HepG2 (cell line): Measurements from ENCODE around the gene APBB1. TPM values are rescaled to one million over a fixed set of nuclear protein-coding genes. Genes with fewer than 3 reads are reported as not detected.

Source experiments
- ATAC-seq: fragments of 200-7000 bp; cut with Tn5 transposase; 3 replicates; pipeline ENCODE4 v1.9.1; 2020; ENCODE audit warnings: mild to moderate bottlenecking, moderate library complexity
- BruUV-seq: library from RNA; stranded (reverse); fragments of 400-500 nt; replicated peaks from 2 replicates; lab custom pipeline; 2021; lab: Mats Ljungman, UMichigan
- CTCF ChIA-PET: fragments of 300-600 bp; formaldehyde crosslinking; extraction: SDS; loops from one replicate; lab custom pipeline; 2021; ENCODE audit warnings: low total read pairs, inconsistent platforms, low intra/inter-chr PET ratio; lab: Yijun Ruan, JAX
- POLR2A ChIA-PET: fragments of 350-600 bp; sonication (Branson Sonifier 250); formaldehyde crosslinking; loops from one replicate; lab custom pipeline; 2020; ENCODE audit warnings: antibody characterized with exemption, inconsistent platforms; lab: Yijun Ruan, JAX
- DNase-seq: peaks from one replicate; pipeline ENCODE4 v3.0.0-alpha.2; 2015; ENCODE audit warnings: low spot score
- FAIRE-seq: peaks from 3 replicates; lab custom pipeline; 2011; peaks lifted over from hg19 to GRCh38; lab: Jason Lieb, UNC
- H2AFZ ChIP-seq: one replicate; pipeline ENCODE4 v1.6.1; 2011; ENCODE audit warnings: low read length, inconsistent platforms
- H3K27ac ChIP-seq: fragments of 300-600 bp; 3 replicates; pipeline ENCODE4 v1.8.0; 2011; ENCODE audit warnings: mixed run types, mild to moderate bottlenecking, mixed read lengths, low read length, inconsistent platforms; ENCODE audit not compliant: insufficient read depth; ENCODE audit errors: extremely low read length
- H3K27me3 ChIP-seq, 2 experiments: fragments of 200-600 bp in 1 of 2; 2 replicates in 1 of 2; 3 replicates in 1 of 2; pipeline versions ENCODE4 v1.6.0 to v1.8.0; 2011; ENCODE audit warnings: low read length in 2 of 2, mild to moderate bottlenecking in 2 of 2, moderate library complexity in 2 of 2, inconsistent platforms in 1 of 2; ENCODE audit not compliant: insufficient read depth in 2 of 2, control insufficient read depth in 1 of 2
- H3K36me3 ChIP-seq, 2 experiments: fragments of 200-600 bp in 1 of 2; replicated peaks in 1 of 2; 2 replicates in 1 of 2; 3 replicates in 1 of 2; pipeline versions ENCODE4 v1.5.1 to v1.8.0; 2011; ENCODE audit warnings: low read length in 2 of 2, inconsistent platforms in 1 of 2; ENCODE audit not compliant: insufficient read depth in 2 of 2, control insufficient read depth in 1 of 2
- H3K4me1 ChIP-seq: 2 replicates; pipeline ENCODE4 v1.5.1; 2012; ENCODE audit warnings: low read length, inconsistent platforms; ENCODE audit not compliant: insufficient read depth
- H3K4me2 ChIP-seq: 2 replicates; pipeline ENCODE4 v1.6.0; 2011; ENCODE audit warnings: low read depth, low read length, inconsistent platforms
- H3K4me3 ChIP-seq, 3 experiments: fragments of 200-600 bp in 1 of 3; sonication (generic), shearing (Covaris generic) in 1 of 3; replicated peaks in 1 of 3; 2 replicates each; pipeline ENCODE4 v1.5.1; 2011 to 2016; ENCODE audit warnings: low read length in 3 of 3, inconsistent platforms in 2 of 3, low read depth in 2 of 3, mild to moderate bottlenecking in 2 of 3, control low read depth in 1 of 3, mixed read lengths in 1 of 3; ENCODE audit not compliant: insufficient read depth in 1 of 3
- H3K79me2 ChIP-seq: one replicate; pipeline ENCODE4 v1.6.1; 2011; ENCODE audit warnings: low read length, inconsistent platforms; ENCODE audit not compliant: insufficient read depth
- H3K9ac ChIP-seq: 2 replicates; pipeline ENCODE4 v1.6.0; 2011; ENCODE audit warnings: mild to moderate bottlenecking, low read depth, low read length, inconsistent platforms; ENCODE audit not compliant: insufficient read depth
- H3K9me3 ChIP-seq: 2 replicates; pipeline ENCODE4 v1.5.1; 2012; ENCODE audit warnings: mild to moderate bottlenecking, low read length
- H4K20me1 ChIP-seq: 2 replicates; pipeline ENCODE4 v1.6.0; 2011; ENCODE audit warnings: inconsistent platforms, mild to moderate bottlenecking, low read length, moderate library complexity; ENCODE audit not compliant: insufficient read depth
- CTCF ChIP-seq: sonication (generic); formaldehyde crosslinking; IDR thresholded peaks from 2 replicates; pipeline ENCODE4 v1.5.0; 2020; ENCODE audit warnings: mild to moderate bottlenecking, missing genetic modification reagents, moderate library complexity
- RXRA ChIP-seq: sonication (generic); formaldehyde crosslinking; IDR thresholded peaks from 2 replicates; pipeline ENCODE4 v1.5.1; 2020; ENCODE audit warnings: missing genetic modification reagents
- SMC3 ChIP-seq: IDR thresholded peaks from 2 replicates; pipeline ENCODE4 v1.6.1; 2011; ENCODE audit warnings: low read length, improper control_type of control experiment
- STAG1 ChIP-seq: sonication (generic); formaldehyde crosslinking; IDR thresholded peaks from 2 replicates; pipeline ENCODE4 v1.4.0; 2020; ENCODE audit warnings: missing genetic modification reagents
- TRIM24 ChIP-seq: sonication (generic); formaldehyde crosslinking; IDR thresholded peaks from 2 replicates; pipeline ENCODE4 v1.8.0; 2022; ENCODE audit warnings: mild to moderate bottlenecking, missing genetic modification reagents
- ZNF616 ChIP-seq: sonication (generic); formaldehyde crosslinking; IDR thresholded peaks from 2 replicates; pipeline ENCODE4 v1.5.0; 2020; ENCODE audit warnings: low read depth, mild to moderate bottlenecking, missing genetic modification reagents
- ZNF790 ChIP-seq: sonication (generic); formaldehyde crosslinking; IDR thresholded peaks from 2 replicates; pipeline ENCODE4 v1.8.0; 2022; ENCODE audit warnings: missing genetic modification reagents, mild to moderate bottlenecking, borderline replicate concordance
- WGBS: methylation state at CpG from one replicate; pipeline ENCODE4 v1.1.6; 2017; ENCODE audit warnings: low lambda C conversion rate; 5-methylcytosine and 5-hydroxymethylcytosine counted together
- in situ Hi-C: cut with HindIII; loops from 2 replicates; pipeline ENCODE4 v1.10.0; 2017; ENCODE audit warnings: low pct_unique_long_range_greater_than_20kb; ENCODE audit not compliant: extremely low pct_ligation_motif_present
- intact Hi-C: fragments of 100-400 bp; cut with micrococcal nuclease; formaldehyde crosslinking; loops from one replicate; pipeline ENCODE4 v1.10.0; 2022; ENCODE audit not compliant: unreplicated experiment
- polyA plus RNA-seq, 8 experiments: library from polyadenylated mRNA; depleted of rRNA in 3 of 8; stranded (reverse) in 7 of 8; unstranded in 1 of 8; fragments of >200 nt; fragmentation: Illumina TruSeq in 4 of 8; extraction: Trizol in 4 of 8; gene quantifications; 2 replicates each; pipeline versions ENCODE4 v1.2.1 to v1.2.3, GENCODE V29; 2011 to 2016; ENCODE audit warnings: low read depth in 4 of 8, missing spikeins in 1 of 8, mixed read lengths in 1 of 8; ENCODE audit not compliant: insufficient read depth in 1 of 8
- total RNA-seq, 5 experiments: library from RNA; depleted of rRNA; stranded (reverse); fragments of >200 nt; fragmentation: Illumina TruSeq; extraction: Trizol; gene quantifications; 2 replicates each; pipeline ENCODE4 v1.2.3, GENCODE V29; 2016; ENCODE audit warnings: low read depth in 1 of 5
- TF ChIP-seq, protein P1 (sequence below): sonication (generic); formaldehyde crosslinking; IDR thresholded peaks from 2 replicates; pipeline ENCODE4 v1.4.0; 2020; ENCODE audit warnings: low read depth, missing genetic modification reagents
- TF ChIP-seq, protein P2 (sequence below): sonication (generic); formaldehyde crosslinking; IDR thresholded peaks from 2 replicates; pipeline ENCODE4 v1.5.1; 2020; ENCODE audit warnings: mild to moderate bottlenecking, missing genetic modification reagents, moderate library complexity
- TF ChIP-seq, protein P3 (sequence below): sonication (generic); formaldehyde crosslinking; conservative IDR thresholded peaks from 2 replicates; pipeline ENCODE4 v1.8.0; 2022; ENCODE audit warnings: mild to moderate bottlenecking, moderate library complexity, missing genetic modification reagents

The APBB1 gene
- total and polyA plus RNA-seq, 2 of the 13 experiments (the other 11 are each of a cell fraction or from before 2014, with no cell fraction given) = 1.7 to 3.5 TPM

DNA sequence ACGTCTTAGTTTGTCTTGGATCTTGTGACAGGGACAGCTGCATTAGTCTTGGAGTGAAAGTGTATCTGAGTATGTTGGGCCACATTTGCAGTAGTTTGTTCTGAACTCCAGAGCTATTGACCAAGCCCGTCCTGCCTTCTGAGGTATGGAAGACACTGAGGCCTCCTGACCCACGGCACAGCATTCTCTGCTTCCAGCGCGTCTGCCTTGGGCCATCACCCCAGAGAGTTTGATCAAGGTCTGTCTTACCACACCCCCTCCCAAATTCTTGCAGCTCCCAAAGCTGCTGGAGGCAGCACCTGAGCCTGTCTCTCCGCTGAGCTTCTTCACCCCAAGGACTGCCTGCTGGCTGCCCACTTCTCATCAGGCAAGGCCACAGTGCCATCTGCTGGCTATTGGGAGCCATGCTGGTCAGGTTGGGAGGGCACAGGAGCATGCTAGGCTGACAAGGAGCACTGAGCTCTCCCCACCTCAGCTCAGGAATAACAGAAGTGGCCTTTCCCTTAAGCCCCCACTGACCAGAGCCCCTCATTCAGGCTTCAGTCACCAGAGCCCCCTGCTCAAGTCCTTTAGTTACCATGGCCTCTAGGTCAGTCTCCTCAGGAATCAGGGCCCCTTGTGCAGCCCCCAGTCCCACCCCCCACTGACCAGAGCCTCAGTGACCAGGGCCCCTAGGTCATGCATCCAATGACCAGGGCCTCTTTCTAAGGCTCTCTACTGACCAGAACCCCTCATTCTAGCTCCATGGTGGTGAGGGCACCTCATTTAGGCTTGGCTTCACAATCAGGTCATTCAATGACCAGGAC, 55.8 kb downstream of the APBB1 start:
- Histone ChIP-seq H3K27ac (no peak overlapping the region), H3K4me3 (no peak overlapping the region), H3K4me2 (no peak overlapping the region), H3K27me3 (peaks cover 0 to 9% of the 10 kb centered on the region in 2 experiments; a peak in 2 of 5 replicates), H3K9ac (no peak overlapping the region), H3K79me2 (no peaks in the 10 kb centered on the region), H4K20me1 (no peaks in the 10 kb centered on the region), H3K36me3 (no peaks in the 10 kb centered on the region), H2AFZ (no peak overlapping the region), H3K9me3 (no peaks in the 10 kb centered on the region), H3K4me1 (peaks cover 12% of the 10 kb centered on the region)
- ChIA-PET POLR2A (interaction anchor here (1.1 kb wide), 1 partner anchor 256 kb away, joined by 3 read pairs; the partner anchor contains the start of gene TPP1), CTCF (interaction anchor here (0.5 to 2.2 kb wide), 5 partner anchors 10 to 112 kb away, joined by 3 to 13 read pairs (median 4); no protein-coding TSS in a partner anchor)
- peak; percentile 99 for ATAC-seq
- FAIRE-seq = peak; percentile 67
- intact Hi-C loops (no loop called here), in situ Hi-C loops (no loop called here)
- WGBS = 40% methylated on average over 6 of the region's 6 CpGs
- BruUV-seq = no TSS peak
- DNase-seq = peak; percentile 64
- peak; percentile 28 for TF ChIP-seq SMC3
- no peak for TF ChIP-seq ZNF616 (CRISPR knock-in tag)
- TF ChIP-seq, protein P1, sequence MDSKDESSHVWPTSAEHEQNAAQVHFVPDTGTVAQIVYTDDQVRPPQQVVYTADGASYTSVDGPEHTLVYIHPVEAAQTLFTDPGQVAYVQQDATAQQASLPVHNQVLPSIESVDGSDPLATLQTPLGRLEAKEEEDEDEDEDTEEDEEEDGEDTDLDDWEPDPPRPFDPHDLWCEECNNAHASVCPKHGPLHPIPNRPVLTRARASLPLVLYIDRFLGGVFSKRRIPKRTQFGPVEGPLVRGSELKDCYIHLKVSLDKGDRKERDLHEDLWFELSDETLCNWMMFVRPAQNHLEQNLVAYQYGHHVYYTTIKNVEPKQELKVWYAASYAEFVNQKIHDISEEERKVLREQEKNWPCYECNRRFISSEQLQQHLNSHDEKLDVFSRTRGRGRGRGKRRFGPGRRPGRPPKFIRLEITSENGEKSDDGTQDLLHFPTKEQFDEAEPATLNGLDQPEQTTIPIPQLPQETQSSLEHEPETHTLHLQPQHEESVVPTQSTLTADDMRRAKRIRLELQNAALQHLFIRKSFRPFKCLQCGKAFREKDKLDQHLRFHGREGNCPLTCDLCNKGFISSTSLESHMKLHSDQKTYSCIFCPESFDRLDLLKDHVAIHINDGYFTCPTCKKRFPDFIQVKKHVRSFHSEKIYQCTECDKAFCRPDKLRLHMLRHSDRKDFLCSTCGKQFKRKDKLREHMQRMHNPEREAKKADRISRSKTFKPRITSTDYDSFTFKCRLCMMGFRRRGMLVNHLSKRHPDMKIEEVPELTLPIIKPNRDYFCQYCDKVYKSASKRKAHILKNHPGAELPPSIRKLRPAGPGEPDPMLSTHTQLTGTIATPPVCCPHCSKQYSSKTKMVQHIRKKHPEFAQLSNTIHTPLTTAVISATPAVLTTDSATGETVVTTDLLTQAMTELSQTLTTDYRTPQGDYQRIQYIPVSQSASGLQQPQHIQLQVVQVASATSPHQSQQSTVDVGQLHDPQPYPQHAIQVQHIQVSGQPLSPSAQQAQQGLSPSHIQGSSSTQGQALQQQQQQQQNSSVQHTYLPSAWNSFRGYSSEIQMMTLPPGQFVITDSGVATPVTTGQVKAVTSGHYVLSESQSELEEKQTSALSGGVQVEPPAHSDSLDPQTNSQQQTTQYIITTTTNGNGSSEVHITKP = no peak
- peak; percentile 95 for TF ChIP-seq CTCF
- TF ChIP-seq, protein P2, sequence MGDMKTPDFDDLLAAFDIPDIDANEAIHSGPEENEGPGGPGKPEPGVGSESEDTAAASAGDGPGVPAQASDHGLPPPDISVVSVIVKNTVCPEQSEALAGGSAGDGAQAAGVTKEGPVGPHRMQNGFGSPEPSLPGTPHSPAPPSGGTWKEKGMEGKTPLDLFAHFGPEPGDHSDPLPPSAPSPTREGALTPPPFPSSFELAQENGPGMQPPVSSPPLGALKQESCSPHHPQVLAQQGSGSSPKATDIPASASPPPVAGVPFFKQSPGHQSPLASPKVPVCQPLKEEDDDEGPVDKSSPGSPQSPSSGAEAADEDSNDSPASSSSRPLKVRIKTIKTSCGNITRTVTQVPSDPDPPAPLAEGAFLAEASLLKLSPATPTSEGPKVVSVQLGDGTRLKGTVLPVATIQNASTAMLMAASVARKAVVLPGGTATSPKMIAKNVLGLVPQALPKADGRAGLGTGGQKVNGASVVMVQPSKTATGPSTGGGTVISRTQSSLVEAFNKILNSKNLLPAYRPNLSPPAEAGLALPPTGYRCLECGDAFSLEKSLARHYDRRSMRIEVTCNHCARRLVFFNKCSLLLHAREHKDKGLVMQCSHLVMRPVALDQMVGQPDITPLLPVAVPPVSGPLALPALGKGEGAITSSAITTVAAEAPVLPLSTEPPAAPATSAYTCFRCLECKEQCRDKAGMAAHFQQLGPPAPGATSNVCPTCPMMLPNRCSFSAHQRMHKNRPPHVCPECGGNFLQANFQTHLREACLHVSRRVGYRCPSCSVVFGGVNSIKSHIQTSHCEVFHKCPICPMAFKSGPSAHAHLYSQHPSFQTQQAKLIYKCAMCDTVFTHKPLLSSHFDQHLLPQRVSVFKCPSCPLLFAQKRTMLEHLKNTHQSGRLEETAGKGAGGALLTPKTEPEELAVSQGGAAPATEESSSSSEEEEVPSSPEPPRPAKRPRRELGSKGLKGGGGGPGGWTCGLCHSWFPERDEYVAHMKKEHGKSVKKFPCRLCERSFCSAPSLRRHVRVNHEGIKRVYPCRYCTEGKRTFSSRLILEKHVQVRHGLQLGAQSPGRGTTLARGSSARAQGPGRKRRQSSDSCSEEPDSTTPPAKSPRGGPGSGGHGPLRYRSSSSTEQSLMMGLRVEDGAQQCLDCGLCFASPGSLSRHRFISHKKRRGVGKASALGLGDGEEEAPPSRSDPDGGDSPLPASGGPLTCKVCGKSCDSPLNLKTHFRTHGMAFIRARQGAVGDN (CRISPR knock-in tag) = peak; percentile 19; the same call in 1 of the 2 replicates
- TF ChIP-seq RXRA (CRISPR knock-in tag) = 0 out of 2 replicates have a peak, but pooled peaks have one; percentile 30
- TF ChIP-seq, protein P3, sequence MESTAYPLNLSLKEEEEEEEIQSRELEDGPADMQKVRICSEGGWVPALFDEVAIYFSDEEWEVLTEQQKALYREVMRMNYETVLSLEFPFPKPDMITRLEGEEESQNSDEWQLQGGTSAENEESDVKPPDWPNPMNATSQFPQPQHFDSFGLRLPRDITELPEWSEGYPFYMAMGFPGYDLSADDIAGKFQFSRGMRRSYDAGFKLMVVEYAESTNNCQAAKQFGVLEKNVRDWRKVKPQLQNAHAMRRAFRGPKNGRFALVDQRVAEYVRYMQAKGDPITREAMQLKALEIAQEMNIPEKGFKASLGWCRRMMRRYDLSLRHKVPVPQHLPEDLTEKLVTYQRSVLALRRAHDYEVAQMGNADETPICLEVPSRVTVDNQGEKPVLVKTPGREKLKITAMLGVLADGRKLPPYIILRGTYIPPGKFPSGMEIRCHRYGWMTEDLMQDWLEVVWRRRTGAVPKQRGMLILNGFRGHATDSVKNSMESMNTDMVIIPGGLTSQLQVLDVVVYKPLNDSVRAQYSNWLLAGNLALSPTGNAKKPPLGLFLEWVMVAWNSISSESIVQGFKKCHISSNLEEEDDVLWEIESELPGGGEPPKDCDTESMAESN = 0 out of 2 replicates have a peak, but pooled peaks have one; percentile 36
- TF ChIP-seq TRIM24 (CRISPR knock-in tag) = no peak
- no peak for TF ChIP-seq ZNF790 (CRISPR knock-in tag)
- TF ChIP-seq STAG1 (CRISPR knock-in tag) = peak; percentile 83
